Measurements from ENCODE around the gene ANP32A. TPM values are rescaled to one million over a fixed set of nuclear protein-coding genes. Genes with fewer than 3 reads are reported as not detected.

The ANP32A gene
- total RNA-seq, 4 donors from 2014 or later, result 35.5 to 60.4 (median 47.3) TPM

GRCh38 chr15:68815598-68815997 is 5.1 kb downstream of the ANP32A start:
- TF ChIP-seq, protein P1, sequence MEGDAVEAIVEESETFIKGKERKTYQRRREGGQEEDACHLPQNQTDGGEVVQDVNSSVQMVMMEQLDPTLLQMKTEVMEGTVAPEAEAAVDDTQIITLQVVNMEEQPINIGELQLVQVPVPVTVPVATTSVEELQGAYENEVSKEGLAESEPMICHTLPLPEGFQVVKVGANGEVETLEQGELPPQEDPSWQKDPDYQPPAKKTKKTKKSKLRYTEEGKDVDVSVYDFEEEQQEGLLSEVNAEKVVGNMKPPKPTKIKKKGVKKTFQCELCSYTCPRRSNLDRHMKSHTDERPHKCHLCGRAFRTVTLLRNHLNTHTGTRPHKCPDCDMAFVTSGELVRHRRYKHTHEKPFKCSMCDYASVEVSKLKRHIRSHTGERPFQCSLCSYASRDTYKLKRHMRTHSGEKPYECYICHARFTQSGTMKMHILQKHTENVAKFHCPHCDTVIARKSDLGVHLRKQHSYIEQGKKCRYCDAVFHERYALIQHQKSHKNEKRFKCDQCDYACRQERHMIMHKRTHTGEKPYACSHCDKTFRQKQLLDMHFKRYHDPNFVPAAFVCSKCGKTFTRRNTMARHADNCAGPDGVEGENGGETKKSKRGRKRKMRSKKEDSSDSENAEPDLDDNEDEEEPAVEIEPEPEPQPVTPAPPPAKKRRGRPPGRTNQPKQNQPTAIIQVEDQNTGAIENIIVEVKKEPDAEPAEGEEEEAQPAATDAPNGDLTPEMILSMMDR (IDR thresholded peaks at IDR 0.05), result no peak
- no peak for ATAC-seq (ENCODE audit: low FRiP score)

DNA sequence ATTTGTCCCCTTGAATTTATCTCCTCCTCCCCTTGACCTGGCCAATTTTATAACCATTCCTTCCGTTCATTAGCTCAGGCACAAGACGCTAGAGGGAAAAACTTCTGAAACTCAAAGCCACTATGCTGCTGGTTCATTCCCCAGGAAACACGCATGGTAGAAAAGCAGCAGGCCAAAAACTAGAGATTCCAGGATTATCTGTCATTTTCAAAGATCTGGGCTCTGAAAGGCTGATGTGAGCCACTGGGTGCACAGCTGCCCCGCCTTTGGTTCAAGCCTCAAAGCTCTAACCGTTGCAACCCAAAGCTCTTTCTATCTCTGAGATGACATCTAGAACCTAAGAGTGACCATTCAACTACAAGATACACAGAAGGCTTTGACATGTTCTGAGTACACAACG is 6.1 kb downstream of the ANP32A start:
- TF ChIP-seq, protein P1 (IDR thresholded peaks at IDR 0.05), result no peak
- DNase-seq (ENCODE audit: low spot score) (no peak), ATAC-seq (ENCODE audit: low FRiP score) (no peak)

More at GRCh38 chr15:68815598-68815997, 5.1 kb downstream of the ANP32A start:
- DNase-seq (ENCODE audit: low spot score), result no peak

- no peak for ATAC-seq (ENCODE audit: low FRiP score)
- DNase-seq (ENCODE audit: low spot score), result no peak
- TF ChIP-seq, protein P1 (IDR thresholded peaks at IDR 0.05), result no peak
Observed at GRCh38 chr15:68812597-68813431, 7.9 kb downstream of the ANP32A start.

DNA sequence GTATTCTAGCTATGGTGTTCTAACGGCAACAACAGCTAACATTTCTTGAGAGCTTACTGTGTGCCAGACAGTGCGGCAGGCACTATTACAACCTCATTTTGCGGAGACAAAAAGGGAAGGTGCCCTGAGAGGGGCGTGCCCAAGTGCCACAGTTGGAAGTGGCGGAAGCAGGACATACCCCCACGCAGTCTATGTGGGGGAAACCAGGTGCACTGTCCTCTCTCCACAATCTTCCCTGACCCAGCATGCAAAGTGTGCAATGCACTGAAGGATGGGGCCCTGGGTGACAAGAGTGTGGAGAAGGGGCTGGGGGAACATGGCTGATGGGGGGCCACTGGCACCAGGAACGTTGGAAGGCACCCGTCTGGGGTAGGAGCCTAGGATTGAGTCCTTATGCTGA is 8.6 kb downstream of the ANP32A start:
- no peak for DNase-seq (ENCODE audit: low spot score)
- no peak for ATAC-seq (ENCODE audit: low FRiP score)
- TF ChIP-seq, protein P1 (IDR thresholded peaks at IDR 0.05), result no peak

DNA sequence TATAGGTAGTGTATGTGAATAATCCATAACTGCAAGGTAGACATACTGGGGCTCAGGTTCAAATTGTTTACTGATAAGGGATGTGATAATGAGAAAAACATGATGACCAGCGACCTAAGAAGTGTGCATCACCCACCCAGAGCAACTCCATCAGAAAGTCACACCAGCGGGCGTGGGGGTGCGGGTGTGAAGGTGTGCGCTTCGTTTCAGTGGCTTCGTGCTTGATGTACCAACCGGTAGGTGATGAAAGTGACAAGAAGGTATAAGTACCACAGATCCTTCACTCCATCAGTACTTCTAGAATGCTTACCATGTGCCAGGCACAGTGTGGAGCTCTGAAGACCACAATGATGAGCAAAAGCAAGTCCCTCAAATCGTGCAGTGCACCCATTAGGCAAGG is 11.2 kb downstream of the ANP32A start:
- DNase-seq (ENCODE audit: low spot score) (no peak), ATAC-seq (ENCODE audit: low FRiP score) (no peak)
- TF ChIP-seq, protein P1 (IDR thresholded peaks at IDR 0.05), result no peak

GRCh38 chr15:68808770-68809169 is 11.9 kb downstream of the ANP32A start:
- DNase-seq (ENCODE audit: low spot score), result no peak
- TF ChIP-seq, protein P1 (IDR thresholded peaks at IDR 0.05), result no peak
- ATAC-seq (ENCODE audit: low FRiP score), result no peak

DNA sequence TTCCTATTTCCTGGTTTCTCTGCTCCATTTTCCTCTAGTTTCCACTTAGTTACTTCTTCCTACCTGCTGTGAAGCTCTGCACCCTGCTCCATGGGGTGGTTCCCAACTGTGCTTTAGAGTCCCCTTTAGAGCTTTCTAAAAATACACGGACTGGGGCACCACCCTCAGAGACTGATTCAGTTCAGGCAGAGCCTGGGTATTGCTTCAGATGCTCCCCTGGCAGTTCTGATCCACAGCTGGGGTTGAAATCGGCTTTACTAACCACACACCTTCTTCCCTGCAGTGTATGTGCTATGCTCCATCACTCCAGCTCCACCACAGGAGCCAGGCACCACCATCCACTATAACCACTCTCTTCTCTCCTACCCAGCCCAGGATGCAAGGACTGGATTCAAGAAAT is 12.6 kb downstream of the ANP32A start:
- TF ChIP-seq, protein P1 (IDR thresholded peaks at IDR 0.05), result no peak
- no peak for ATAC-seq (ENCODE audit: low FRiP score)
- DNase-seq (ENCODE audit: low spot score), result no peak

Data from omental fat pad (tissue), 4 donors.